ENCODE measurements around the gene RPL32.
A peak's percentile ranks its signal among the peaks of the same experiment; 100 is the strongest.

Gene RPL32

DNA sequence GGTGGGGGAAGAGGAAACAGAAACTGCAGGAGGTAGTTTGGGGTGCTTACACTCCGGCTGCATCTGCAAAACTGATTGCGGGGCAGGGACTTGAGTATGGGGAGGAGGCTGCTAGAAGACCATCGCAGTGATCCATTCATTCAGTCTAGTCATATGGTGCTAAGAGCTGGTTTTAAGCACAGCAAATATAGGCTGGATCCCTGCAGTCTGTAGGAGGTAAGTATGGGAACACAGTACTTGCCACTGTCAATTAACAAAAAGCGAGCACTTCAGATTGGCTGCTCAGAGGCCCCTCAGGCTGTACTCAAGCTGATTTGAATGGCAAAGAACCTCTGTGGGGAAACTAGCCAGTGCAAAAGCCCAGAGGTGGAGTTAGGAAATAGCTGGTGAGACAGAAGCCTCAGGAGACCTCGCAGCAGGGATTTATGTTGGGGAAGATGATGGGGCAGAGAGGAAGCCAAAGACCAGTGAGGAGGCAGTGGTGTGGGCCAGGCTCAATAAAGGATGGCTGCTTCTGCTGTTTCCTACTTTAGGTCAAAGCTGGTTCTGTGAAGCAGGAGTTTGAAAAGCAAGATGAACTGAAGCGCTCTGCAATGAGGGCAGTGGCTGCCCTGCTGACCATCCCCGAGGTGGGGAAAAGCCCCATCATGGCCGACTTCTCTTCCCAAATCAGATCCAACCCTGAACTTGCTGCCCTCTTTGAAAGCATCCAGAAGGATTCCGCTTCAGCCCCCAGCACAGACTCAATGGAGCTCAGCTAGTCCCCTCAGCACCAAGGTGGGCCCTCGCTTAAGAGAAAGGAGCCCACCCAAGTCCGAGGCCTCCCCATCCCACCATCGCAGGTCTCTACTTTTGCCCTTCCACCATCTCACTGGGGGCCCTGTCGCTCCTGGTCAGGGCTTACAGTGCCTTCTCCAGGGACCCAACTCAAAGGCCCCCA, 7.9 kb downstream of the RPL32 start:
- peaks cover 91% of the 10 kb centered on the region for H4K20me1 ChIP-seq
- peak overlapping the region; percentile 2; the same call in 1 of the 2 replicates for H3K4me2 ChIP-seq
- H3K9me3 ChIP-seq, result no peaks in the 10 kb centered on the region
- no peaks in the 10 kb centered on the region for H3K27me3 ChIP-seq
- H3K4me1 ChIP-seq, result peaks cover 51% of the 10 kb centered on the region
- peaks cover 84% of the 10 kb centered on the region for H3K36me3 ChIP-seq
- no peak for TF ChIP-seq Cebpa-rat (IDR thresholded peaks at IDR 0.05)
- no peak overlapping the region for H3K4me3 ChIP-seq
- H3K9ac ChIP-seq, result peak overlapping the region; percentile 15; the same call in 1 of the 2 replicates
- H3K27ac ChIP-seq, result no peak overlapping the region

GRCh38 chr3:12832350-12833221, 8.8 kb downstream of the RPL32 start:
- H4K20me1 ChIP-seq, result peaks cover 82% of the 10 kb centered on the region
- H3K9me3 ChIP-seq, result no peaks in the 10 kb centered on the region
- no peak overlapping the region for H3K4me3 ChIP-seq
- no peak overlapping the region for H3K9ac ChIP-seq
- H3K4me1 ChIP-seq, result peaks cover 42% of the 10 kb centered on the region
- peaks cover 75% of the 10 kb centered on the region for H3K36me3 ChIP-seq
- H3K27me3 ChIP-seq, result no peaks in the 10 kb centered on the region
- no peak overlapping the region for H3K4me2 ChIP-seq
- no peak overlapping the region for H3K27ac ChIP-seq
- no peak for TF ChIP-seq Cebpa-rat (IDR thresholded peaks at IDR 0.05)

DNA sequence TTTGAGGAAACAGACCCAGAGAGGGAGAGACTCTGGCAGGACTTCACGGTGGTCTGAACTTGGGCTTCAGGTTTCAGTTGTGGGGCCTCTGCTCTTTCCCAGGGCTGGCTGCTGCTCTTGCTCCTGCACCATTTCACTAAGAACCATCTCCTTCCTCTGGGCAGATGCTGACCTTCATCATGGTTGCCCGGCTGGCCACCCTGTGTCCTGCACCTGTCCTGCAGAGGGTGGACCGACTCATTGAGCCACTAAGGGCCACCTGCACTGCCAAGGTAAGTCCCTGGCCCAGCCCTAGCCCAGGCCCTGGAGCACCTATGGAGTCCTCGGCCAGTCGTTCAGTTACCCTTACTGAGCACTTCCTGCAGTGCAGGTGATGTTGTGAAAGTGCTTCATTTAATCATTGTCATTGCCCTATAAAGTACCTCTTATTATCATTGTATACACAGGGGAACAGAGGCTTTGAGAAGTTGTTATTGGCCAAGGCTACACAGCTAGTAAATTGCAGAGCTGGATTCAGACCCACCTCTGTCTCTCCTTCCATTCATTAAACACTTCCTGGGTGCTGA, 10.0 kb downstream of the RPL32 start:
- Histone ChIP-seq H3K9ac (no peak overlapping the region), H3K4me3 (no peak overlapping the region), H3K27ac (no peak overlapping the region), H3K36me3 (peaks cover 63% of the 10 kb centered on the region), H3K27me3 (no peaks in the 10 kb centered on the region), H3K4me2 (no peak overlapping the region), H3K9me3 (no peaks in the 10 kb centered on the region), H4K20me1 (peaks cover 70% of the 10 kb centered on the region), H3K4me1 (peaks cover 30% of the 10 kb centered on the region)
- TF ChIP-seq Cebpa-rat (IDR thresholded peaks at IDR 0.05), result no peak

DNA sequence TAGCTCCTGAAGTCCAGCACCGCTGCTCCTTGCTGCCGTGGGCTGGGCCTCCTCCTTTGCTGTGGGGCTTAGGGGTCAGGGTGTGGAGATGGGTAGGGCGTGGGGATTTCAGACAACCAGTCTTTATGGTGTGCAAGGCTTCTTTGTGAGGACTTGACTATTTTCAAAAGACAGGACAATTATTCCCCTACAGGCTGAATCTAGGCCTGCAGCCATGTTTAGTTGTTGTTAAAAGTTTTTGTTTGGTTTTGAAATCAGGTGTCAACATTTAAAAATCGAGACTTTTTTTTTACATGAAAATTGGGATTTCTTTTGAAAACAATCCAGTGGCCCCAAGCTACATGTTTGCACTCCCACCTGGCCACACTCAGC, 10.6 kb downstream of the RPL32 start:
- Histone ChIP-seq H3K27me3 (no peaks in the 10 kb centered on the region), H3K9me3 (no peaks in the 10 kb centered on the region), H3K4me1 (peaks cover 24% of the 10 kb centered on the region), H3K27ac (no peak overlapping the region), H3K9ac (no peak overlapping the region), H4K20me1 (peaks cover 63% of the 10 kb centered on the region), H3K4me3 (no peak overlapping the region), H3K36me3 (peaks cover 57% of the 10 kb centered on the region), H3K4me2 (no peak overlapping the region)
- TF ChIP-seq Cebpa-rat (IDR thresholded peaks at IDR 0.05), result no peak

DNA sequence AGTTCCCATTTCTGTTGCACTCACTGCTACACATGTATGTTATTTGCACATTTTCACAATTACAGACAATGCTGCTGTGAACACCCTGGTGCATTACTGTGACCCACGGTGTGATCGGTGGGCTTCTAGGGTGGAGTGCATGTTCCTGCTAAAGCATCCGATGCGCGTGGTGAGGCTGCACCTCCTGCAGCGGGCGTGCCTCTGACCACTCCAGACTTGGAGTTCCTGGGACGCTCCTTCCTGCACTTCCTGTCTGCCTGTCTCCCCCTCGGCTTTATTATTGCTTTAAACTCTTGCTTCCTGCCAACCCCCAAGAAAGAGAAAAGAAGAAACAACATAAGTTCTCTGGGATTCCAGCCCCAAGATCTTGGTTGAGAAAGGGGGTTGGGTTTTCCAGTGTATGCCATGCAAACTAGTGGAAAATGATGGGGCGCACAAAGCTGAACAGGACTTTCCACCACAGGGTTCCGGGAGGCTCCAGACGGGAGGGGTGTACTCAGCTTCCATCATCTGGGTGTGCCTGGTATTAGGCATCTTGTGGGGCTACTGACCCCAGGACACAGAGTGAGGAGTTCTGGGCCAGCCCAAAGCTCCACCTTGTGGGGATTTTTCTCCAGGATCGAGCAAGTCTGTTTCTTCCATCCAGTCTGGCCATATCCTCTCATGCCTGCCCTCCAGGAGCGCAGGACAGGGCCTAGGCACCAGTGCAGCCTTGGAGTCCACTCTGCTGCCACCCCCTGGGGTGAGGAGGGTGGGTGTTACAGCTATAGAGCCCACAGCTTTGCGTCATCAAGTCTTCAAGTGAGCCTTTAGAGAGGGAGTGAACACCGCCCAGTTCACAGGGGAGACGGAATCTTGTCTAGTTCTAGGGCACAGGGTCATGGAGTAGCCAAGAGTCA, 11.2 kb downstream of the RPL32 start:
- no peaks in the 10 kb centered on the region for H3K9me3 ChIP-seq
- H3K4me1 ChIP-seq, result peaks cover 19% of the 10 kb centered on the region
- no peak overlapping the region for H3K27ac ChIP-seq
- H4K20me1 ChIP-seq, result peaks cover 57% of the 10 kb centered on the region
- H3K27me3 ChIP-seq, result no peaks in the 10 kb centered on the region
- H3K4me3 ChIP-seq, result no peak overlapping the region
- no peak for TF ChIP-seq Cebpa-rat (IDR thresholded peaks at IDR 0.05)
- peaks cover 50% of the 10 kb centered on the region for H3K36me3 ChIP-seq
- no peak overlapping the region for H3K9ac ChIP-seq
- H3K4me2 ChIP-seq, result no peak overlapping the region

DNA sequence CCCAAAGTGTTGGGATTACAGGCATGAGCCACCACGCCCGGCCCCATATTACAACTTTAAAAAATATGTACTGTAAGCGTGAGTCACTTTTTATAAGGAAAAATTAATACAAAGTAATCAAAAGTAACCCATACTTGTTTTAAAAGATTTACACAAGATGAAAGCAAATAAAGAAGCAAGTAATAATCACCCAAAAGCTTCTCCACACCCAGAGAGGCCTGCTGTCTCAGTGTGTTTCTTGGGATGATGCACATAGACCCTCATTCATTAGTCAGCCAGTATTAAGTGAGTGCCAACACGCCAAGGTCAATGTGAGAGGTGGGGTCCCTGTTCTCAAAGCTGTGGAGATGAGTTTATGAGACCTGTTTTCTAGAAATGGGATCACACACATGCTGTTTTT, 12.0 kb downstream of the RPL32 start:
- Histone ChIP-seq H3K9ac (no peak overlapping the region), H4K20me1 (peaks cover 50% of the 10 kb centered on the region), H3K36me3 (peaks cover 43% of the 10 kb centered on the region), H3K4me1 (peaks cover 11% of the 10 kb centered on the region), H3K9me3 (no peaks in the 10 kb centered on the region), H3K4me3 (no peak overlapping the region), H3K27ac (no peak overlapping the region), H3K27me3 (no peaks in the 10 kb centered on the region), H3K4me2 (no peak overlapping the region)
- no peak for TF ChIP-seq Cebpa-rat (IDR thresholded peaks at IDR 0.05)

GRCh38 chr3:12828751-12829150, 12.6 kb downstream of the RPL32 start:
- Histone ChIP-seq H3K27ac (no peak overlapping the region), H4K20me1 (peaks cover 43% of the 10 kb centered on the region), H3K9ac (no peak overlapping the region), H3K4me2 (no peak overlapping the region), H3K36me3 (peaks cover 37% of the 10 kb centered on the region), H3K27me3 (no peaks in the 10 kb centered on the region), H3K9me3 (no peaks in the 10 kb centered on the region), H3K4me1 (peaks cover 5% of the 10 kb centered on the region), H3K4me3 (no peak overlapping the region)
- TF ChIP-seq Cebpa-rat (IDR thresholded peaks at IDR 0.05), result no peak

DNA sequence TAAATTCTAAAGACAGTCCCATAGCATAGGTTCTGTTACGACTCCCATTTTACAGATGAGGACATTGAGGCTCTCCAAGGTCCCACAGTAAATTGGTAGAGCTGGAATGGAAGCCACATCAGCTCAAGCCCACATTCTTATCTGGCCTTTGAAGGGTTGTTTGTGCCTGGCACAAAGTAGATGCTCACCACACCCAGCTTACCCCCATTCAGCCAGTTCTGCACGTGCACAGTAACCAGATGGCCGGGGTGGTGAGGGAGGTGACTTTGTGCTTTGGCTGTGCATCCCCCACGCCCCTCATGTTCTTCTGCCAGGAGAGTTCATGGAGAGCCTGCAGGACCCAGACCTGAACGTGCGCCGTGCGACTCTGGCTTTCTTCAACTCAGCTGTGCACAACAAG, 16.2 kb downstream of the RPL32 start:
- TF ChIP-seq Cebpa-rat (IDR thresholded peaks at IDR 0.05), result no peak
- H3K4me1 ChIP-seq, result no peaks in the 10 kb centered on the region
- H3K9ac ChIP-seq, result no peak overlapping the region
- no peak overlapping the region for H3K4me3 ChIP-seq
- peaks cover under 1% of the 10 kb centered on the region for H3K36me3 ChIP-seq
- H3K9me3 ChIP-seq, result no peaks in the 10 kb centered on the region
- no peak overlapping the region for H3K4me2 ChIP-seq
- no peaks in the 10 kb centered on the region for H3K27me3 ChIP-seq
- no peak overlapping the region for H3K27ac ChIP-seq
- H4K20me1 ChIP-seq, result peaks cover 7% of the 10 kb centered on the region

DNA sequence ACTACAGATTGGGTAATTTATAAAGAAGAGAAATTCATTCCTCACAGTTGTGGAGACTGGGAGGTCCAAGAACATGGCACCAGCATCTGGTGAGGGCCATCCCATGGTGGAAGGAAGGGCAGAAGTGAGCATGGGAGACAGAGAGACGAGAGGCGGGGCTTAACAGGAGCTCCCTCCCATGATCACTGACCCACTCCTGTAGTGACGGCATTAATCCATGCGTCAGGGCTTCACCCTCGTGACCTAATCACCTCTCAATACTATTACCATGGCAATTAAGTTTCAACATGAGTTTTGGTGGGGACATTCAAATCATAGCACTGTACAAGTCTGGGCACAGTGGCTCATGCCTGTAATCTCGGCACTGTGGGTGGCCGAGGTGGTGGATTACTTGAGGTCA, 17.1 kb downstream of the RPL32 start:
- Histone ChIP-seq H4K20me1 (no peaks in the 10 kb centered on the region), H3K9me3 (no peaks in the 10 kb centered on the region), H3K4me1 (no peaks in the 10 kb centered on the region), H3K27me3 (no peaks in the 10 kb centered on the region), H3K4me2 (no peak overlapping the region), H3K4me3 (no peak overlapping the region), H3K36me3 (no peaks in the 10 kb centered on the region), H3K27ac (no peak overlapping the region), H3K9ac (no peak overlapping the region)
- no peak for TF ChIP-seq Cebpa-rat (IDR thresholded peaks at IDR 0.05)
